Spleen (tissue), 11 donors: Measurements from ENCODE around the gene TM7SF3. TPM values are rescaled to one million over a fixed set of nuclear protein-coding genes. Genes with fewer than 3 reads are reported as not detected.

Experiments
- DNase-seq: peaks from one replicate; pipeline ENCODE4 v3.0.0-alpha.2; 2020
- H3K27ac ChIP-seq, 8 donors: fragments of 200-600 bp; sonication (generic) in 7 of 8; 1 replicate in 4 of 8; 2 replicates in 4 of 8; pipeline versions ENCODE4 v1.5.0 to v1.8.0; 2016 to 2021; ENCODE audit warnings: inconsistent platforms in 4 of 8, mild to moderate bottlenecking in 4 of 8, moderate library complexity in 1 of 8
- H3K27me3 ChIP-seq, 7 donors: fragments of 200-600 bp; sonication (generic) in 6 of 7; replicated peaks in 1 of 7; 1 replicate in 4 of 7; 2 replicates in 3 of 7; pipeline versions ENCODE4 v1.5.0 to v1.8.0; 2016 to 2021; ENCODE audit warnings: inconsistent platforms in 3 of 7, mild to moderate bottlenecking in 1 of 7
- H3K36me3 ChIP-seq, 6 donors: fragments of 200-600 bp; sonication (generic) in 5 of 6; 1 replicate in 4 of 6; 2 replicates in 2 of 6; pipeline versions ENCODE4 v1.5.0 to v1.8.0; 2016 to 2021; ENCODE audit warnings: inconsistent platforms in 2 of 6
- H3K4me1 ChIP-seq, 6 donors: fragments of 200-600 bp; sonication (generic) in 5 of 6; 1 replicate in 3 of 6; 2 replicates in 3 of 6; pipeline versions ENCODE4 v1.5.0 to v1.8.0; 2016 to 2021; ENCODE audit warnings: inconsistent platforms in 3 of 6
- H3K4me3 ChIP-seq, 8 donors: fragments of 200-600 bp; sonication (generic) in 7 of 8; 1 replicate in 4 of 8; 2 replicates in 4 of 8; pipeline versions ENCODE4 v1.5.0 to v1.8.0; 2016 to 2021; ENCODE audit warnings: inconsistent platforms in 4 of 8, mild to moderate bottlenecking in 4 of 8, moderate library complexity in 2 of 8
- H3K9me3 ChIP-seq, 8 donors: fragments of 200-600 bp; sonication (generic) in 7 of 8; 1 replicate in 4 of 8; 2 replicates in 4 of 8; pipeline versions ENCODE4 v1.5.0 to v1.8.0; 2016 to 2021; ENCODE audit warnings: inconsistent platforms in 4 of 8
- POLR2A ChIP-seq, 3 donors: fragments of 450-650 bp; IDR thresholded peaks; one replicate each; pipeline ENCODE4 v1.5.1; 2017; ENCODE audit warnings: antibody characterized with exemption in 3 of 3, mild to moderate bottlenecking in 1 of 3
- POLR2AphosphoS5 ChIP-seq, 3 donors: sonication (generic); formaldehyde crosslinking; IDR thresholded peaks; one replicate each; pipeline ENCODE4 v1.5.1; 2017; ENCODE audit warnings: antibody characterized with exemption in 3 of 3
- WGBS, 5 donors: extraction: QIAGEN DNeasy Blood & Tissue Kit in 3 of 5; methylation state at CpG; one replicate each; pipeline versions ENCODE4 v1.1.5 to v1.1.7; 2013 to 2018; 5-methylcytosine and 5-hydroxymethylcytosine counted together
- intact Hi-C: fragments of 100-400 bp; cut with DNase I; formaldehyde crosslinking; loops from one replicate; pipeline ENCODE4 v1.15.0; 2023; ENCODE audit warnings: low total_unique reads
- polyA plus RNA-seq, 3 donors: library from polyadenylated mRNA; stranded (reverse); fragments of 200-250 nt; gene quantifications; one replicate each; pipeline ENCODE4 v1.2.1, GENCODE V29; 2013
- total RNA-seq, 7 donors: library from RNA; depleted of rRNA in 3 of 7; stranded (reverse); fragments of >200 nt in 3 of 7; fragmentation: NEBNext Ultra II Directional in 4 of 7; extraction: Animal tissue kit (Norgen Biotek cat#: 25700) in 4 of 7; gene quantifications; one replicate each; pipeline versions ENCODE4 v1.1.0 to v1.2.1, GENCODE V29; 2016 to 2021
- TF ChIP-seq, protein P1 (sequence below), 11 experiments: fragments of 200-600 bp in 7 of 11; fragments of 450-650 bp in 4 of 11; sonication (generic) in 4 of 11; IDR thresholded peaks in 8 of 11; conservative IDR thresholded peaks in 3 of 11; 1 replicate in 7 of 11; 2 replicates in 4 of 11; pipeline versions ENCODE4 v1.4.0 to v1.8.0; 2016 to 2021; ENCODE audit warnings: antibody characterized with exemption in 11 of 11, inconsistent platforms in 4 of 11, mild to moderate bottlenecking in 1 of 11
- donor health status: healthy with polysubstance abuse.
- donor health status: DM: no; HTN: no; CAD: no; lungs with moderate emphysema.
- donor health status: DM: no; HTN: no; CAD: no.
- donor health status: Bipolar disorder and iron deficiency.
- donor health status: healthy.
- donor health status: DM: no; HTN: no; CAD: no.
- donor health status: DM: yes; HTN: yes; CAD: no.

Gene TM7SF3
- total and polyA plus RNA-seq, 10 donors: 12.2 to 88.7 (median 40.6) TPM

DNA sequence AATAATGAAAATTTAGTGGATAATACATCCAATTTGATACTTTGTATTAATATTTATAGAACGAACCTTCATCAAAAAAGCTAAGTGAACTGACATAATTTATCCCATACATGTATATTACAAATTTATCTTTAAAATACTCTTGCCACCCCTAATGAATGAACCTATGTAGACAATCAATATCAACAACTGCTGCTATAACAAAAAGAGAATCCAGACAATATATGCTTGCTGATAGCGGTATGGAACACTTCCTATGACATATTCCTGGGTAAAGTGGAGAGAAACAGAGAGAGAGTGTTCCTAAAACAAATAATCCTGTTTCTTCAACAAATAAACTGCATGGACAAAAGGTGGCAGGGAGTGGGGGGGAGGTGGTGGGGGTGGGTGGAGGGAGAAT, 31.3 kb downstream of the TM7SF3 start:
- H3K4me1 ChIP-seq: peaks cover 0 to 12% (median 2%) of the 10 kb centered on the region in 6 donors
- H3K27ac ChIP-seq: no peak overlapping the region
- no peak overlapping the region for H3K4me3 ChIP-seq
- H3K27me3 ChIP-seq: no peaks in the 10 kb centered on the region
- no peaks in the 10 kb centered on the region for H3K9me3 ChIP-seq
- intact Hi-C loops: no loop called here
- H3K36me3 ChIP-seq: peaks cover 0 to 90% (median 20%) of the 10 kb centered on the region in 6 donors
- 94 to 100% (median 99%) methylated on average over 2 of the region's 2 CpGs for WGBS, 5 donors
- TF ChIP-seq POLR2AphosphoS5 (IDR thresholded peaks at IDR 0.05) (no peak), POLR2A (IDR thresholded peaks at IDR 0.05) (no peak)
- TF ChIP-seq, protein P1, sequence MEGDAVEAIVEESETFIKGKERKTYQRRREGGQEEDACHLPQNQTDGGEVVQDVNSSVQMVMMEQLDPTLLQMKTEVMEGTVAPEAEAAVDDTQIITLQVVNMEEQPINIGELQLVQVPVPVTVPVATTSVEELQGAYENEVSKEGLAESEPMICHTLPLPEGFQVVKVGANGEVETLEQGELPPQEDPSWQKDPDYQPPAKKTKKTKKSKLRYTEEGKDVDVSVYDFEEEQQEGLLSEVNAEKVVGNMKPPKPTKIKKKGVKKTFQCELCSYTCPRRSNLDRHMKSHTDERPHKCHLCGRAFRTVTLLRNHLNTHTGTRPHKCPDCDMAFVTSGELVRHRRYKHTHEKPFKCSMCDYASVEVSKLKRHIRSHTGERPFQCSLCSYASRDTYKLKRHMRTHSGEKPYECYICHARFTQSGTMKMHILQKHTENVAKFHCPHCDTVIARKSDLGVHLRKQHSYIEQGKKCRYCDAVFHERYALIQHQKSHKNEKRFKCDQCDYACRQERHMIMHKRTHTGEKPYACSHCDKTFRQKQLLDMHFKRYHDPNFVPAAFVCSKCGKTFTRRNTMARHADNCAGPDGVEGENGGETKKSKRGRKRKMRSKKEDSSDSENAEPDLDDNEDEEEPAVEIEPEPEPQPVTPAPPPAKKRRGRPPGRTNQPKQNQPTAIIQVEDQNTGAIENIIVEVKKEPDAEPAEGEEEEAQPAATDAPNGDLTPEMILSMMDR (IDR thresholded peaks at IDR 0.05 in 8 of 11, conservative IDR thresholded peaks at IDR 0.05 in 3 of 11): no peak
- no peak for DNase-seq

GRCh38 chr12:26979733-26980132, 34.5 kb downstream of the TM7SF3 start:
- 94 to 98% (median 96%) methylated on average over 11 of the region's 11 CpGs for WGBS, 5 donors
- Histone ChIP-seq H3K36me3 (peaks cover 0 to 92% (median 27%) of the 10 kb centered on the region in 6 donors), H3K27ac (no peak overlapping the region), H3K4me3 (no peak overlapping the region), H3K4me1 (peaks cover 0 to 11% (median 0%) of the 10 kb centered on the region in 6 donors), H3K9me3 (no peaks in the 10 kb centered on the region), H3K27me3 (no peaks in the 10 kb centered on the region)
- TF ChIP-seq POLR2A (IDR thresholded peaks at IDR 0.05): no peak
- TF ChIP-seq, protein P1 (IDR thresholded peaks at IDR 0.05 in 8 of 11, conservative IDR thresholded peaks at IDR 0.05 in 3 of 11): no peak
- no peak for TF ChIP-seq POLR2AphosphoS5 (IDR thresholded peaks at IDR 0.05)
- intact Hi-C loops: no loop called here
- no peak for DNase-seq

GRCh38 chr12:26978801-26979200, 35.4 kb downstream of the TM7SF3 start:
- intact Hi-C loops: no loop called here
- no peaks in the 10 kb centered on the region for H3K9me3 ChIP-seq
- TF ChIP-seq POLR2A (IDR thresholded peaks at IDR 0.05) (no peak), POLR2AphosphoS5 (IDR thresholded peaks at IDR 0.05) (no peak)
- TF ChIP-seq, protein P1 (IDR thresholded peaks at IDR 0.05 in 8 of 11, conservative IDR thresholded peaks at IDR 0.05 in 3 of 11): no peak
- WGBS, 5 donors: 89 to 100% (median 95%) methylated on average over 1 of the region's 1 CpG
- no peak overlapping the region for H3K4me3 ChIP-seq
- H3K27ac ChIP-seq: no peak overlapping the region
- no peaks in the 10 kb centered on the region for H3K27me3 ChIP-seq
- H3K4me1 ChIP-seq: peaks cover 0 to 11% (median 0%) of the 10 kb centered on the region in 6 donors
- DNase-seq: no peak
- H3K36me3 ChIP-seq: peaks cover 0 to 94% (median 34%) of the 10 kb centered on the region in 6 donors

- Histone ChIP-seq H3K4me3 (no peak overlapping the region), H3K4me1 (peaks cover 0 to 21% (median 3%) of the 10 kb centered on the region in 6 donors), H3K9me3 (no peaks in the 10 kb centered on the region), H3K36me3 (peaks cover 0 to 90% (median 27%) of the 10 kb centered on the region in 6 donors), H3K27me3 (no peaks in the 10 kb centered on the region), H3K27ac (peak overlapping the region in 3 of 8 donors; percentile 2 to 22 (median 16))
- no peak for DNase-seq
- 59 to 76% (median 72%) methylated on average over 2 of the region's 2 CpGs for WGBS, 5 donors
- intact Hi-C loops: no loop called here
- TF ChIP-seq POLR2A (IDR thresholded peaks at IDR 0.05) (no peak), POLR2AphosphoS5 (IDR thresholded peaks at IDR 0.05) (no peak)
- TF ChIP-seq, protein P1 (IDR thresholded peaks at IDR 0.05 in 8 of 11, conservative IDR thresholded peaks at IDR 0.05 in 3 of 11): no peak
Observed at GRCh38 chr12:26976687-26977086, 37.5 kb downstream of the TM7SF3 start.
